ENCODE measurements around the gene HECW1. TPM values are rescaled to one million over a fixed set of nuclear protein-coding genes. Genes with fewer than 3 reads are reported as not detected.

HECW1 gene
- total and polyA plus RNA-seq, 2 of the 13 experiments (the other 11 are each of a cell fraction or from before 2014, with no cell fraction given): not detected

DNA sequence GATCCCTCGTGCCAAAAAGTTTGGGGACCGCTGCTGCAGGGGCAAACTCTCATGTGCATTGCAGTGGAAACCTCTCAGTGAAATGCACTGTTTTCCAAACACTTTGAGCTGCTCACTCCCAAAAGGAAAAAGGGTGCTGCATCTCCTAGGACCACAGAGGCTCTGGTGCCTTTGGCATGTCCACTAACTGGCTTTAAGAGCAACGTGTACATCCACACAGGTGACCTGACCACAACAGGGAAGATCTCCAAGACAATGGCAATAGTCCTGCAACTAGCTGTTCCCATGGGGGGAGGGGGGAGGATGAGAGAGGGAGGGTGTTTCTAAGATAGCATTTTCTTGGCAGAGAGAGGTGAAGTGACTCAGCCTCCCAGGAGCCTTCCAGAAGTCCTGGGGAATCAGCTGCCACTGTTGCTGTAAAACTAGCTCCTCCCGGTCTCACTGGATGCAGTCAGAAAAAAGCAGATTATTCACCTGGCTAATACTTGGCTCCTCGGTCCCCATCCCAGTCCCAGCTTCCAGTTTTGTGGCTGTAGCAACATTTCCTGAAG is 181.7 kb downstream of the HECW1 start:
- Histone ChIP-seq H3K4me2 (ENCODE audit: low read depth, low read length) (no peak overlapping the region), H3K4me3 (replicated peaks in 1 of 3; ENCODE audit: insufficient read depth in 1 of 3, low read depth in 2 of 3, low read length in 3 of 3) (no peak overlapping the region), H3K79me2 (ENCODE audit: insufficient read depth, low read length) (no peaks in the 10 kb centered on the region), H3K36me3 (replicated peaks in 1 of 2; ENCODE audit: control insufficient read depth in 1 of 2, insufficient read depth in 2 of 2, low read length in 2 of 2) (no peaks in the 10 kb centered on the region), H3K9ac (ENCODE audit: insufficient read depth, low read depth, low read length) (no peak overlapping the region), H3K27ac (ENCODE audit: extremely low read length, insufficient read depth, low read length) (no peak overlapping the region), H2AFZ (ENCODE audit: low read length) (no peak overlapping the region), H3K27me3 (ENCODE audit: control insufficient read depth in 1 of 2, insufficient read depth in 2 of 2, low read length in 2 of 2) (no peaks in the 10 kb centered on the region; a peak in 1 of 5 replicates), H3K9me3 (ENCODE audit: low read length) (0 out of 2 replicates have a peak, but pooled peaks cover 7% of the 10 kb centered on the region), H4K20me1 (ENCODE audit: insufficient read depth, low read length) (no peaks in the 10 kb centered on the region), H3K4me1 (ENCODE audit: insufficient read depth, low read length) (no peaks in the 10 kb centered on the region)
- WGBS (ENCODE audit: low lambda C conversion rate): 39% methylated on average over 5 of the region's 5 CpGs
- ATAC-seq (no peak), FAIRE-seq (no peak), DNase-seq (ENCODE audit: low spot score) (no peak)
- BruUV-seq (replicated peaks): no TSS peak
- intact Hi-C loops (cut with micrococcal nuclease; ENCODE audit: unreplicated experiment) (no loop called here), in situ Hi-C loops (cut with HindIII; ENCODE audit: extremely low pct_ligation_motif_present, low pct_unique_long_range_greater_than_20kb) (no loop called here)
- TF ChIP-seq AGO1 (IDR thresholded peaks at IDR 0.05; ENCODE audit: low read depth, low read length, poor library complexity, severe bottlenecking): no peak
- TF ChIP-seq, protein P1, sequence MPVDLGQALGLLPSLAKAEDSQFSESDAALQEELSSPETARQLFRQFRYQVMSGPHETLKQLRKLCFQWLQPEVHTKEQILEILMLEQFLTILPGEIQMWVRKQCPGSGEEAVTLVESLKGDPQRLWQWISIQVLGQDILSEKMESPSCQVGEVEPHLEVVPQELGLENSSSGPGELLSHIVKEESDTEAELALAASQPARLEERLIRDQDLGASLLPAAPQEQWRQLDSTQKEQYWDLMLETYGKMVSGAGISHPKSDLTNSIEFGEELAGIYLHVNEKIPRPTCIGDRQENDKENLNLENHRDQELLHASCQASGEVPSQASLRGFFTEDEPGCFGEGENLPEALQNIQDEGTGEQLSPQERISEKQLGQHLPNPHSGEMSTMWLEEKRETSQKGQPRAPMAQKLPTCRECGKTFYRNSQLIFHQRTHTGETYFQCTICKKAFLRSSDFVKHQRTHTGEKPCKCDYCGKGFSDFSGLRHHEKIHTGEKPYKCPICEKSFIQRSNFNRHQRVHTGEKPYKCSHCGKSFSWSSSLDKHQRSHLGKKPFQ (CRISPR knock-in tag; IDR thresholded peaks at IDR 0.05; ENCODE audit: insufficient replicate concordance): no peak
- TF ChIP-seq, protein P2, sequence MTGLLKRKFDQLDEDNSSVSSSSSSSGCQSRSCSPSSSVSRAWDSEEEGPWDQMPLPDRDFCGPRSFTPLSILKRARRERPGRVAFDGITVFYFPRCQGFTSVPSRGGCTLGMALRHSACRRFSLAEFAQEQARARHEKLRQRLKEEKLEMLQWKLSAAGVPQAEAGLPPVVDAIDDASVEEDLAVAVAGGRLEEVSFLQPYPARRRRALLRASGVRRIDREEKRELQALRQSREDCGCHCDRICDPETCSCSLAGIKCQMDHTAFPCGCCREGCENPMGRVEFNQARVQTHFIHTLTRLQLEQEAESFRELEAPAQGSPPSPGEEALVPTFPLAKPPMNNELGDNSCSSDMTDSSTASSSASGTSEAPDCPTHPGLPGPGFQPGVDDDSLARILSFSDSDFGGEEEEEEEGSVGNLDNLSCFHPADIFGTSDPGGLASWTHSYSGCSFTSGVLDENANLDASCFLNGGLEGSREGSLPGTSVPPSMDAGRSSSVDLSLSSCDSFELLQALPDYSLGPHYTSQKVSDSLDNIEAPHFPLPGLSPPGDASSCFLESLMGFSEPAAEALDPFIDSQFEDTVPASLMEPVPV (CRISPR knock-in tag; IDR thresholded peaks at IDR 0.05): no peak
- no peak for TF ChIP-seq ZNF430 (CRISPR knock-in tag; IDR thresholded peaks at IDR 0.05)
- TF ChIP-seq ZNF784 (CRISPR knock-in tag; IDR thresholded peaks at IDR 0.05; ENCODE audit: borderline replicate concordance): no peak
- TF ChIP-seq ARID3A (IDR thresholded peaks at IDR 0.05; ENCODE audit: low read depth, low read length): no peak
- no peak for TF ChIP-seq GFI1 (CRISPR knock-in tag; IDR thresholded peaks at IDR 0.05; ENCODE audit: borderline replicate concordance)
- no peak for TF ChIP-seq CEBPB (IDR thresholded peaks at IDR 0.05; ENCODE audit: borderline replicate concordance, low read depth, low read length)
- TF ChIP-seq MAFK (conservative IDR thresholded peaks at IDR 0.05 in 1 of 2, IDR thresholded peaks at IDR 0.05 in 1 of 2; ENCODE audit: low read length in 2 of 2): no peak
- TF ChIP-seq, protein P3, sequence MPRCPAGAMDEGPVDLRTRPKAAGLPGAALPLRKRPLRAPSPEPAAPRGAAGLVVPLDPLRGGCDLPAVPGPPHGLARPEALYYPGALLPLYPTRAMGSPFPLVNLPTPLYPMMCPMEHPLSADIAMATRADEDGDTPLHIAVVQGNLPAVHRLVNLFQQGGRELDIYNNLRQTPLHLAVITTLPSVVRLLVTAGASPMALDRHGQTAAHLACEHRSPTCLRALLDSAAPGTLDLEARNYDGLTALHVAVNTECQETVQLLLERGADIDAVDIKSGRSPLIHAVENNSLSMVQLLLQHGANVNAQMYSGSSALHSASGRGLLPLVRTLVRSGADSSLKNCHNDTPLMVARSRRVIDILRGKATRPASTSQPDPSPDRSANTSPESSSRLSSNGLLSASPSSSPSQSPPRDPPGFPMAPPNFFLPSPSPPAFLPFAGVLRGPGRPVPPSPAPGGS (CRISPR knock-in tag; IDR thresholded peaks at IDR 0.05): no peak
- no peak for TF ChIP-seq TEAD2 (CRISPR knock-in tag; IDR thresholded peaks at IDR 0.05)
- TF ChIP-seq TCF7L2 (IDR thresholded peaks at IDR 0.05; ENCODE audit: low read depth, low read length): no peak
- ChIA-PET POLR2A (no interaction called here), CTCF (ENCODE audit: low intra/inter-chr PET ratio, low total read pairs) (no interaction called here)

All from HepG2 (cell line).